ENCODE results near the gene SUSD3. TPM values are rescaled to one million over a fixed set of nuclear protein-coding genes. Genes with fewer than 3 reads are reported as not detected.

The SUSD3 gene
- total RNA-seq, 2 experiments from 2014 or later, result 33.9 to 35.6 TPM

DNA sequence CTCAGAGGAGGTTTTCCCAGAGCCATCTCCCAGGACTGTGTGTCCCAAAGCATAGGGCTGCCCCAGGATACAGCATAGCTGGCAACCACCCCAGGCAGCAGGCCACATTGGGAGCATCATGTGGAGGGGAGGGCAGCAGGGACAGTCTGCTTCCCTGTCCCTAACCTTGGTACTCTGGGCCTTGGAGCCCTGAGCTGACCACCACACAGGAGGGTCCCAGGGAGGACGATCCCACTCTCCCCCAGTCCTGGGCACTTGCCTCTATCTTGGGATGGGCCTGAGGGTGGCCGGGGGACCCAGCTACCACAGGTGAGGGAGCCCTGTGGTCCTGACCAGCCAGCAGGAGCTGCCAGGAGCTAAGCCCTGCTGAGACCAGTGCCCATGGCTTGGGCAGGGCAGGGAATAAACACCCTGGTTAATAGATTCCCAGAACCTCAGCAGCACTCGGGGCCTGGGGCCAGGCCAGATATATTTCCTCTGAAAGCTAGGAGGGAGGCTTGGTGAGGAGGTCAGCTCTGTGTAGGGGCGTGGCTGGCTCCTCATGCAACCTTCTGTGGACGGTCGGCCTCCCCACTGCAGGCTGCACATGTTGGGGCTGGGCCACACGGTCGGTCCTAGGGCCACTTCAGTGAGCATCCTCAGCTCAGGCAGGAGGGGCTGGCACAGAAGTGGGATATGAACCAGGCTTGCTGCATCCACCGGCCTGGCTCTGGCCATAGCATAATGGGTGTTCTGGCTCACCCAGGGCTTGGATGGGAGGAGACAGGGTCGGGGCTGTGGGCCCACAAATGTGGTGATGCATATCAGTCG lies 71.4 kb downstream of the SUSD3 start:
- no peak for TF ChIP-seq CTCF (IDR thresholded peaks at IDR 0.05)
- peaks cover 15% of the 10 kb centered on the region for H3K36me3 Mint-ChIP-seq (ENCODE audit: low read depth)
- Histone ChIP-seq H3K4me3 (ENCODE audit: low read length) (no peak overlapping the region), H3K27me3 (ENCODE audit: control insufficient read depth in 1 of 2, insufficient read depth in 2 of 2, low read length in 2 of 2) (no peaks in the 10 kb centered on the region), H3K4me1 (ENCODE audit: insufficient read depth, low read length) (peaks cover 95% of the 10 kb centered on the region), H3K9me3 (ENCODE audit: control insufficient read depth in 1 of 2, insufficient read depth in 1 of 2, low read length in 2 of 2) (no peaks in the 10 kb centered on the region), H3K27ac (ENCODE audit: low read depth in 1 of 2, low read length in 2 of 2) (no peak overlapping the region), H3K36me3 (ENCODE audit: insufficient read depth, low read length) (peaks cover 8% of the 10 kb centered on the region)
- no peak for ATAC-seq (ENCODE audit: poor library complexity)
- CTCF ChIA-PET, result interaction anchor here (0.9 to 1.3 kb wide), 2 partner anchors 11 to 21 kb away, joined by 3 to 4 read pairs; no protein-coding TSS in a partner anchor
- H3K9me3 Mint-ChIP-seq, result no peaks in the 10 kb centered on the region
- peak overlapping the region; percentile 94 for H3K27ac Mint-ChIP-seq
- no peaks in the 10 kb centered on the region for H3K27me3 Mint-ChIP-seq
- intact Hi-C loops (cut with DNase I, micrococcal nuclease), result loop anchor here (2.0 to 10.0 kb wide), 2 partner anchors 15 to 325 kb away; partner anchors contain the start of genes FAM120A (in 1 of the 2) and FAM120AOS (in 1 of the 2)
- H3K4me1 Mint-ChIP-seq (ENCODE audit: low read depth), result peaks cover 84% of the 10 kb centered on the region
- DNase-seq, result peak in 1 of 14 experiments; percentile 25
- peak overlapping the region; percentile 94 for H3K4me3 Mint-ChIP-seq
- POLR2A ChIA-PET, result interaction anchor here (0.9 to 2.8 kb wide), 4 partner anchors 14 to 65 kb away, joined by 3 to 9 read pairs (median 4); partner anchors contain the start of gene CARD19

DNA sequence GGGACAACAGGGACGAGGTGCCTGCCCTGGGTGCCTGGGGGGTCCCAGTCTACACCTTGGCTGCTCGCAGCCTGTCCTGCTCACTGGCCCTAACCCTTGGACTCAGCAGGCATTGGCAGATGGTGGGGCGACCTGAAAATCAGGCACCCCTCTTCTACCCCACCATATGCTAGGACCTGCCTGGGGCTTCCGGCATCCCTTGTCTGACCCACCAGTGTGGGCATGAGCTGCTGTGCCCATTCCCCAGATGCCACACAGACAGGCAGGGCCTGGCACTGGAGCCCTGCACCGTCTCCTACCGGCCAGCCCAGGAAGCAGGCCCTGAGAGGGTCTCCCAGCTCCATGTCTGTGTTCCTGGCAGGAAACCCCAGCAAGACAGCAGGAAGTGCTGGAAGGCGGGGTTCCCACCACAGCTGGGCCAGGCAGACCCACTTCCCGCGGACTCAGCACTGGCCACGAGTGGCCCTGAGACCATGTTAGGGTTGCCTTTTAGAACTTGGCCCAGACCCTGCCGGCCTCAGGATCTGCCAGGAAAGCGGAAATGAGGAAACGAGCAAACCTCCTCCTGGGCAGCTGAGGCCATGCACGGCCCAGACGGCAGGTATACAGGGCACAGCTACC lies 72.5 kb downstream of the SUSD3 start:
- H3K27ac Mint-ChIP-seq, result peak overlapping the region; percentile 94
- DNase-seq (peak in 1 of 14 experiments; percentile 26), ATAC-seq (ENCODE audit: poor library complexity) (no peak)
- Histone ChIP-seq H3K27me3 (ENCODE audit: control insufficient read depth in 1 of 2, insufficient read depth in 2 of 2, low read length in 2 of 2) (no peaks in the 10 kb centered on the region), H3K4me3 (ENCODE audit: low read length) (no peak overlapping the region), H3K9me3 (ENCODE audit: control insufficient read depth in 1 of 2, insufficient read depth in 1 of 2, low read length in 2 of 2) (no peaks in the 10 kb centered on the region), H3K27ac (ENCODE audit: low read depth in 1 of 2, low read length in 2 of 2) (no peak overlapping the region), H3K4me1 (ENCODE audit: insufficient read depth, low read length) (peaks cover 93% of the 10 kb centered on the region), H3K36me3 (ENCODE audit: insufficient read depth, low read length) (peaks cover 2% of the 10 kb centered on the region)
- H3K4me3 Mint-ChIP-seq, result peak overlapping the region; percentile 94
- intact Hi-C loops (cut with DNase I, micrococcal nuclease), result loop anchor here (2.0 to 10.0 kb wide), 2 partner anchors 14 to 324 kb away; partner anchors contain the start of genes FAM120A (in 1 of the 2) and FAM120AOS (in 1 of the 2)
- ChIA-PET CTCF (interaction anchor here (0.6 kb wide), 1 partner anchor 58 kb away, joined by 4 read pairs; no protein-coding TSS in a partner anchor), POLR2A (interaction anchor here (0.8 to 2.8 kb wide), 3 partner anchors 8 to 35 kb away, joined by 3 to 9 read pairs (median 5); partner anchors contain the start of gene CARD19)
- peaks cover 8% of the 10 kb centered on the region for H3K36me3 Mint-ChIP-seq (ENCODE audit: low read depth)
- TF ChIP-seq CTCF (IDR thresholded peaks at IDR 0.05), result no peak
- no peaks in the 10 kb centered on the region for H3K27me3 Mint-ChIP-seq
- H3K4me1 Mint-ChIP-seq (ENCODE audit: low read depth), result peaks cover 82% of the 10 kb centered on the region
- no peaks in the 10 kb centered on the region for H3K9me3 Mint-ChIP-seq

DNA sequence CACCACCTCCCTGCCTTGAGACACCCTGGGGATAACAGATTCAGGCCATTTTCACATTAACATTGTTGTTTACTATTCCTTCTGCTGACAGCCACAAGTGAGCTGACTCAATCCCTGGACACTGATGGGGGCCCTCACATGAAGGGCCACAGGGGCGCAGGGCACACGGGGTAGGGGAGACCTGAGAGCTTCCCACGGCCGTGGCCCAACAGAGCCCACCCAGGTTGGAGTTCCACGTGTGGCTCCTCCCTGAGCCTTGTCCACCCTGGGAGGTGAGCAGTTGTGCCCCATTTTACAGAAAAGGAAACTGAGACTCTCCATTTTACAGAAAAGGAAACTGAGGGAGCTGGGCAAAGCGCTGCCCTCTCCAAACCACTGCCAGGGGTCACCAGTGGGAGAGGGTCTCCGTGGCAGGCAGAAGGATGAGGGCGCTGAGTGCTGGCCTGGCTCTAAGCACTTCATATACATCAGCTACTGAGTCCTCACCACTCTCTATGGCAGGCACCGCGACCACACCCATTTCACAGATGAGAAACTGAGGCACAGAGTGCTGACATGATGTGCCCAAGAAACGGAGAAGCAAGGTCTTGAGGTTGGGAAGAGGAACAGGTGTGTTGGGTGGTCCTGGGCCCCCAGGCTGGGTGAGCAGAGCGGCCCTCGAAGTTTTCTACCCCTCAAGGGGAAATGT lies 73.2 kb downstream of the SUSD3 start:
- no peak for TF ChIP-seq CTCF (IDR thresholded peaks at IDR 0.05)
- CTCF ChIA-PET, result no interaction called here
- peaks cover 6% of the 10 kb centered on the region for H3K36me3 Mint-ChIP-seq (ENCODE audit: low read depth)
- H3K27ac Mint-ChIP-seq, result peak overlapping the region; percentile 94
- DNase-seq (no peak), ATAC-seq (ENCODE audit: poor library complexity) (no peak)
- Histone ChIP-seq H3K4me1 (ENCODE audit: insufficient read depth, low read length) (peaks cover 90% of the 10 kb centered on the region), H3K27ac (ENCODE audit: low read depth in 1 of 2, low read length in 2 of 2) (peak overlapping the region in 1 of 2 donors; percentile 27), H3K9me3 (ENCODE audit: control insufficient read depth in 1 of 2, insufficient read depth in 1 of 2, low read length in 2 of 2) (no peaks in the 10 kb centered on the region), H3K4me3 (ENCODE audit: low read length) (peak overlapping the region; percentile 86), H3K36me3 (ENCODE audit: insufficient read depth, low read length) (no peaks in the 10 kb centered on the region), H3K27me3 (ENCODE audit: control insufficient read depth in 1 of 2, insufficient read depth in 2 of 2, low read length in 2 of 2) (no peaks in the 10 kb centered on the region)
- no peaks in the 10 kb centered on the region for H3K9me3 Mint-ChIP-seq
- H3K27me3 Mint-ChIP-seq, result no peaks in the 10 kb centered on the region
- H3K4me3 Mint-ChIP-seq, result peak overlapping the region; percentile 94
- peaks cover 78% of the 10 kb centered on the region for H3K4me1 Mint-ChIP-seq (ENCODE audit: low read depth)
- POLR2A ChIA-PET, result interaction anchor here (2.0 kb wide), 1 partner anchor 36 kb away, joined by 5 read pairs; the partner anchor contains the start of gene CARD19
- intact Hi-C loops (cut with DNase I, micrococcal nuclease), result loop anchor here (2.0 to 10.0 kb wide), 2 partner anchors 13 to 323 kb away; partner anchors contain the start of genes FAM120A (in 1 of the 2) and FAM120AOS (in 1 of the 2)

Measured in CD4-positive, alpha-beta T cell (primary cell).